ENCODE measurements around the gene RALGPS2. TPM values are rescaled to one million over a fixed set of nuclear protein-coding genes. Genes with fewer than 3 reads are reported as not detected.

The RALGPS2 gene
- total and polyA plus RNA-seq, 8 donors = 3.1 to 72.3 (median 8.3) TPM

- intact Hi-C loops (cut with DNase I; ENCODE audit: low total_unique reads) = no loop called here
- no peaks in the 10 kb centered on the region for H3K36me3 ChIP-seq
- 66 to 74% (median 70%) methylated on average over 10 of the region's 10 CpGs for WGBS, 5 donors
- H3K4me1 ChIP-seq = no peaks in the 10 kb centered on the region
- no peak overlapping the region for H3K27ac ChIP-seq
- H3K4me3 ChIP-seq = no peak overlapping the region
- no peaks in the 10 kb centered on the region for H3K27me3 ChIP-seq
- TF ChIP-seq POLR2A (IDR thresholded peaks at IDR 0.05) (no peak), CTCF (IDR thresholded peaks at IDR 0.05) (no peak), POLR2AphosphoS5 (IDR thresholded peaks at IDR 0.05) (no peak), EP300 (IDR thresholded peaks at IDR 0.05) (no peak)
- no peak for DNase-seq
- H3K9me3 ChIP-seq = peaks cover 0 to 15% (median 11%) of the 10 kb centered on the region in 4 donors
Measured at GRCh38 chr1:178962853-178963711, 238.0 kb downstream of the RALGPS2 start.

- Histone ChIP-seq H3K9me3 (peaks cover 0 to 15% (median 11%) of the 10 kb centered on the region in 4 donors), H3K27ac (no peak overlapping the region), H3K27me3 (no peaks in the 10 kb centered on the region), H3K4me3 (no peak overlapping the region), H3K4me1 (no peaks in the 10 kb centered on the region), H3K36me3 (no peaks in the 10 kb centered on the region)
- intact Hi-C loops (cut with DNase I; ENCODE audit: low total_unique reads) = no loop called here
- 85 to 92% (median 89%) methylated on average over 8 of the region's 8 CpGs for WGBS, 5 donors
- TF ChIP-seq POLR2AphosphoS5 (IDR thresholded peaks at IDR 0.05) = no peak
- TF ChIP-seq EP300 (IDR thresholded peaks at IDR 0.05) = no peak
- no peak for TF ChIP-seq POLR2A (IDR thresholded peaks at IDR 0.05)
- no peak for TF ChIP-seq CTCF (IDR thresholded peaks at IDR 0.05)
- no peak for DNase-seq
Measured at GRCh38 chr1:178964469-178965330, 239.7 kb downstream of the RALGPS2 start.

GRCh38 chr1:178966312-178966711, 241.3 kb downstream of the RALGPS2 start:
- no peak overlapping the region for H3K4me3 ChIP-seq
- H3K27me3 ChIP-seq = no peaks in the 10 kb centered on the region
- DNase-seq = no peak
- intact Hi-C loops (cut with DNase I; ENCODE audit: low total_unique reads) = no loop called here
- no peak for TF ChIP-seq EP300 (IDR thresholded peaks at IDR 0.05)
- TF ChIP-seq CTCF (IDR thresholded peaks at IDR 0.05) = no peak
- TF ChIP-seq POLR2AphosphoS5 (IDR thresholded peaks at IDR 0.05) = no peak
- no peak for TF ChIP-seq POLR2A (IDR thresholded peaks at IDR 0.05)
- H3K9me3 ChIP-seq = peaks cover 0 to 15% (median 11%) of the 10 kb centered on the region in 4 donors
- no peaks in the 10 kb centered on the region for H3K4me1 ChIP-seq
- H3K27ac ChIP-seq = no peak overlapping the region
- H3K36me3 ChIP-seq = no peaks in the 10 kb centered on the region

GRCh38 chr1:178969226-178969987, 244.4 kb downstream of the RALGPS2 start:
- Histone ChIP-seq H3K4me1 (no peaks in the 10 kb centered on the region), H3K27me3 (no peaks in the 10 kb centered on the region), H3K27ac (no peak overlapping the region), H3K36me3 (no peaks in the 10 kb centered on the region), H3K4me3 (no peak overlapping the region), H3K9me3 (peaks cover 0 to 11% (median 10%) of the 10 kb centered on the region in 4 donors)
- no peak for DNase-seq
- TF ChIP-seq POLR2AphosphoS5 (IDR thresholded peaks at IDR 0.05) = no peak
- no peak for TF ChIP-seq POLR2A (IDR thresholded peaks at IDR 0.05)
- TF ChIP-seq CTCF (IDR thresholded peaks at IDR 0.05) = no peak
- no peak for TF ChIP-seq EP300 (IDR thresholded peaks at IDR 0.05)
- 87 to 93% (median 91%) methylated on average over 9 of the region's 9 CpGs for WGBS, 5 donors
- intact Hi-C loops (cut with DNase I; ENCODE audit: low total_unique reads) = no loop called here
